Stimulated activated CD8-positive, alpha-beta memory T cell treated with anti-CD3 and anti-CD28 coated beads, Interleukin-4, amount 100 ng/mL, for 4 hours (primary cell): Measurements from ENCODE around the gene KLHL35.
"Not testable (repeated sequence)": the region's sequence is repeated elsewhere in the genome, so short reads cannot be mapped to it uniquely, and the experiment has no call there.

Experiments
- DNase-seq, 2 donors: peaks; one replicate each; pipeline ENCODE4 v3.0.0-alpha.2; 2020; ENCODE audit warnings: low read depth in 2 of 2, low spot score in 1 of 2

KLHL35 gene

GRCh38 chr11:75394085-75394840 is 38.7 kb downstream of the KLHL35 start:
- DNase-seq, result no peak

- DNase-seq, result no peak
Observed at GRCh38 chr11:75389925-75390324, 43.1 kb downstream of the KLHL35 start.

- DNase-seq, result no peak
Observed at GRCh38 chr11:75389276-75389605, 43.8 kb downstream of the KLHL35 start.

GRCh38 chr11:75388386-75389275 is 44.4 kb downstream of the KLHL35 start:
- peak; percentile 25 to 40 for DNase-seq

GRCh38 chr11:75387736-75388294 is 45.2 kb downstream of the KLHL35 start:
- DNase-seq, result no peak

- DNase-seq, result no peak
Observed at GRCh38 chr11:75386942-75387630, 45.9 kb downstream of the KLHL35 start.

- peak; percentile 44 to 56 for DNase-seq
Observed at GRCh38 chr11:75384438-75385080, 48.4 kb downstream of the KLHL35 start.

GRCh38 chr11:75383246-75383645 is 49.8 kb downstream of the KLHL35 start:
- no peak for DNase-seq

GRCh38 chr11:75380716-75381420 is 52.1 kb downstream of the KLHL35 start:
- no peak for DNase-seq

GRCh38 chr11:75380245-75380644 is 52.8 kb downstream of the KLHL35 start:
- no peak for DNase-seq

- not testable (repeated sequence) for DNase-seq
Observed at GRCh38 chr11:75378776-75379175, 54.2 kb downstream of the KLHL35 start.

GRCh38 chr11:75376175-75376574 is 56.8 kb downstream of the KLHL35 start:
- no peak for DNase-seq

- DNase-seq, result no peak
Observed at GRCh38 chr11:75375626-75376025, 57.4 kb downstream of the KLHL35 start.

- no peak for DNase-seq
Observed at GRCh38 chr11:75374646-75375045, 58.4 kb downstream of the KLHL35 start.

- DNase-seq, result no peak
Observed at GRCh38 chr11:75373201-75373600, 59.8 kb downstream of the KLHL35 start.
